ENCODE results near the gene C16orf96.

DNA sequence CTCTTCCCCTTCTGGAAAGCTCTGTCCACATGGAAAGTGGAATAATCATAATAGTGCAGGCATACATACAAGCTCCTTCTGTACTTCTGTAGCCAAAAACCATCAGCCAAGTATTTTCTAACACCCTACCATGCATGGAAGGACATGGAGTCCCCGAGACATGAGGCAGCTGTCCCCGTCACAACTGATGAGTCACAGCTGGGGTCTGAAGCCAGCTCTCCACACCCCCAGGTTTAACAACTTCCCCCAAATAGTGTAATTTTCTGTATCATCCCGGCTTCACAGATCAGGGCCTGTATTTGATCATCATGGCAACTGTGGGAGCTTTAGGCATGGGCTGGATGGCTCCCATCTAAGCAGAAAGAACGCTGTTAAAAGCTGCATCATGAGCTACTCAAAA, 16.6 kb downstream of the C16orf96 start:
- TF ChIP-seq RELA (CRISPR knock-in tag; IDR thresholded peaks at IDR 0.05) (no peak), ZNF501 (CRISPR knock-in tag; IDR thresholded peaks at IDR 0.05) (no peak), ZFX (CRISPR knock-in tag; IDR thresholded peaks at IDR 0.05; ENCODE audit: low read depth) (no peak)
- TF ChIP-seq, protein P1, sequence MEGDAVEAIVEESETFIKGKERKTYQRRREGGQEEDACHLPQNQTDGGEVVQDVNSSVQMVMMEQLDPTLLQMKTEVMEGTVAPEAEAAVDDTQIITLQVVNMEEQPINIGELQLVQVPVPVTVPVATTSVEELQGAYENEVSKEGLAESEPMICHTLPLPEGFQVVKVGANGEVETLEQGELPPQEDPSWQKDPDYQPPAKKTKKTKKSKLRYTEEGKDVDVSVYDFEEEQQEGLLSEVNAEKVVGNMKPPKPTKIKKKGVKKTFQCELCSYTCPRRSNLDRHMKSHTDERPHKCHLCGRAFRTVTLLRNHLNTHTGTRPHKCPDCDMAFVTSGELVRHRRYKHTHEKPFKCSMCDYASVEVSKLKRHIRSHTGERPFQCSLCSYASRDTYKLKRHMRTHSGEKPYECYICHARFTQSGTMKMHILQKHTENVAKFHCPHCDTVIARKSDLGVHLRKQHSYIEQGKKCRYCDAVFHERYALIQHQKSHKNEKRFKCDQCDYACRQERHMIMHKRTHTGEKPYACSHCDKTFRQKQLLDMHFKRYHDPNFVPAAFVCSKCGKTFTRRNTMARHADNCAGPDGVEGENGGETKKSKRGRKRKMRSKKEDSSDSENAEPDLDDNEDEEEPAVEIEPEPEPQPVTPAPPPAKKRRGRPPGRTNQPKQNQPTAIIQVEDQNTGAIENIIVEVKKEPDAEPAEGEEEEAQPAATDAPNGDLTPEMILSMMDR (CRISPR knock-in tag; IDR thresholded peaks at IDR 0.05), result no peak
- TF ChIP-seq, protein P2, sequence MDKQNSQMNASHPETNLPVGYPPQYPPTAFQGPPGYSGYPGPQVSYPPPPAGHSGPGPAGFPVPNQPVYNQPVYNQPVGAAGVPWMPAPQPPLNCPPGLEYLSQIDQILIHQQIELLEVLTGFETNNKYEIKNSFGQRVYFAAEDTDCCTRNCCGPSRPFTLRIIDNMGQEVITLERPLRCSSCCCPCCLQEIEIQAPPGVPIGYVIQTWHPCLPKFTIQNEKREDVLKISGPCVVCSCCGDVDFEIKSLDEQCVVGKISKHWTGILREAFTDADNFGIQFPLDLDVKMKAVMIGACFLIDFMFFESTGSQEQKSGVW (CRISPR knock-in tag; IDR thresholded peaks at IDR 0.05; ENCODE audit: borderline replicate concordance), result no peak
- TF ChIP-seq, protein P3, sequence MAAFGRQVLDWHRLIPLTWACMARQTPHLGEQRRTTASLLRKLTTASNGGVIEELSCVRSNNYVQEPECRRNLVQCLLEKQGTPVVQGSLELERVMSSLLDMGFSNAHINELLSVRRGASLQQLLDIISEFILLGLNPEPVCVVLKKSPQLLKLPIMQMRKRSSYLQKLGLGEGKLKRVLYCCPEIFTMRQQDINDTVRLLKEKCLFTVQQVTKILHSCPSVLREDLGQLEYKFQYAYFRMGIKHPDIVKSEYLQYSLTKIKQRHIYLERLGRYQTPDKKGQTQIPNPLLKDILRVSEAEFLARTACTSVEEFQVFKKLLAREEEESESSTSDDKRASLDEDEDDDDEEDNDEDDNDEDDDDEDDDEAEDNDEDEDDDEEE (CRISPR knock-in tag; IDR thresholded peaks at IDR 0.05), result no peak

Data from HepG2 (cell line).